ENCODE results near the gene PRH1. TPM values are rescaled to one million over a fixed set of nuclear protein-coding genes. Genes with fewer than 3 reads are reported as not detected.

The PRH1 gene
- 46.6 TPM for total RNA-seq

GRCh38 chr12:10884086-10884725 is at the start of gene PRH1:
TSS of gene PRH1 (minus strand) at chr12:10884255. CDS start at chr12:10884217, 38 bp downstream.
- no peak for DNase-seq

GRCh38 chr12:10928746-10929286 is 44.8 kb upstream of the PRH1 start, which contains the start of gene PRH2:
TSS of gene PRH2 (plus strand) at chr12:10929236. CDS start at chr12:10929274, 38 bp downstream.
- DNase-seq: no peak

- no peak for DNase-seq
Measured at GRCh38 chr12:10926269-10926668, 42.2 kb upstream of the PRH1 start.

GRCh38 chr12:10919809-10920208 is 35.8 kb upstream of the PRH1 start:
- DNase-seq: no peak

- DNase-seq: no peak
Measured at GRCh38 chr12:10910380-10910779, 26.3 kb upstream of the PRH1 start.

GRCh38 chr12:10909462-10909861 is 25.4 kb upstream of the PRH1 start, which contains the start of gene TAS2R13:
TSS of gene TAS2R13 (minus strand) at chr12:10909562. CDS start at chr12:10909298, 264 bp downstream.
- DNase-seq: no peak

GRCh38 chr12:10904686-10905085 is 20.6 kb upstream of the PRH1 start:
- no peak for DNase-seq

GRCh38 chr12:10901427-10901826 is 17.4 kb upstream of the PRH1 start:
- DNase-seq: no peak

GRCh38 chr12:10900972-10901371 is 16.9 kb upstream of the PRH1 start:
- DNase-seq: no peak

- no peak for DNase-seq
Measured at GRCh38 chr12:10900530-10900929, 16.5 kb upstream of the PRH1 start.

GRCh38 chr12:10896854-10897253 is 12.8 kb upstream of the PRH1 start:
- DNase-seq: no peak

GRCh38 chr12:10891937-10892336 is 7.9 kb upstream of the PRH1 start:
- no peak for DNase-seq

- DNase-seq: no peak
Measured at GRCh38 chr12:10889226-10889625, 5.2 kb upstream of the PRH1 start.

- DNase-seq: no peak
Measured at GRCh38 chr12:10873378-10873777, 10.7 kb downstream of the PRH1 start.

GRCh38 chr12:10867381-10867780 is 16.7 kb downstream of the PRH1 start:
- no peak for DNase-seq

- DNase-seq: no peak
Measured at GRCh38 chr12:10863512-10864218, 20.4 kb downstream of the PRH1 start.

GRCh38 chr12:10861366-10861765 is 22.7 kb downstream of the PRH1 start:
- DNase-seq: no peak

- no peak for DNase-seq
Measured at GRCh38 chr12:10855807-10856206, 28.2 kb downstream of the PRH1 start.

- no peak for DNase-seq
Measured at GRCh38 chr12:10853776-10854175, 30.3 kb downstream of the PRH1 start.

GRCh38 chr12:10851243-10851858 is 32.7 kb downstream of the PRH1 start:
- DNase-seq: no peak

- no peak for DNase-seq
Measured at GRCh38 chr12:10849425-10849878, 34.6 kb downstream of the PRH1 start, which contains the start of gene PRR4. TSS of gene PRR4 (minus strand) at chr12:10849475. CDS start at chr12:10849437, 38 bp downstream.

GRCh38 chr12:10847744-10848143 is 36.3 kb downstream of the PRH1 start:
- no peak for DNase-seq

GRCh38 chr12:10842862-10843261 is 41.2 kb downstream of the PRH1 start:
- no peak for DNase-seq

Measured in skin of body (tissue), 2 donors.